Endodermal cell (in vitro differentiated cells): Measurements from ENCODE around the gene ABCA13. TPM values are rescaled to one million over a fixed set of nuclear protein-coding genes. Genes with fewer than 3 reads are reported as not detected.
A peak's percentile ranks its signal among the peaks of the same experiment; 100 is the strongest.

Source experiments
- DNase-seq: peaks from one replicate; pipeline ENCODE4 v3.0.0-alpha.2; 2017
- H3K27ac ChIP-seq: 2 replicates; pipeline ENCODE4 v1.5.1; 2013; ENCODE audit warnings: mild to moderate bottlenecking, low read depth, low read length, moderate library complexity
- H3K27me3 ChIP-seq: 2 replicates; pipeline ENCODE4 v1.6.1; 2013; ENCODE audit warnings: mild to moderate bottlenecking, low read length, moderate library complexity; ENCODE audit not compliant: insufficient read depth, control insufficient read depth, poor library complexity, severe bottlenecking
- H3K36me3 ChIP-seq: 2 replicates; pipeline ENCODE4 v1.7.0; 2013; ENCODE audit warnings: mild to moderate bottlenecking, low read length, moderate library complexity; ENCODE audit not compliant: control insufficient read depth, insufficient read depth
- H3K4me1 ChIP-seq: one replicate; pipeline ENCODE4 v1.7.0; 2013; ENCODE audit warnings: low read length; ENCODE audit not compliant: control insufficient read depth, insufficient read depth
- H3K4me3 ChIP-seq: 2 replicates; pipeline ENCODE4 v1.5.1; 2013; ENCODE audit warnings: mild to moderate bottlenecking, low read length, moderate library complexity
- H3K9ac ChIP-seq: 2 replicates; pipeline ENCODE4 v1.6.1; 2013; ENCODE audit warnings: mild to moderate bottlenecking, low read length, moderate library complexity; ENCODE audit not compliant: poor library complexity, severe bottlenecking; ENCODE audit errors: extremely low read depth
- H3K9me3 ChIP-seq: 2 replicates; pipeline ENCODE4 v1.6.1; 2013; ENCODE audit warnings: mild to moderate bottlenecking, low read length, moderate library complexity; ENCODE audit not compliant: control insufficient read depth
- H3K27ac Mint-ChIP-seq: 2 replicates; pipeline ENCODE4 v1.8.0; 2020; ENCODE audit warnings: mixed read lengths
- H3K27me3 Mint-ChIP-seq: 2 replicates; pipeline ENCODE4 v1.8.0; 2021; ENCODE audit warnings: mild to moderate bottlenecking, mixed read lengths; ENCODE audit not compliant: insufficient read depth
- H3K36me3 Mint-ChIP-seq: 2 replicates; pipeline ENCODE4 v1.8.0; 2020; ENCODE audit warnings: low read depth, mixed read lengths
- H3K4me1 Mint-ChIP-seq: 2 replicates; pipeline ENCODE4 v1.8.0; 2020; ENCODE audit warnings: mixed read lengths
- H3K4me3 Mint-ChIP-seq: 2 replicates; pipeline ENCODE4 v1.8.0; 2020; ENCODE audit warnings: mild to moderate bottlenecking, moderate library complexity, mixed read lengths
- H3K9me3 Mint-ChIP-seq: 2 replicates; pipeline ENCODE4 v1.8.0; 2020; ENCODE audit warnings: mild to moderate bottlenecking, mixed read lengths
- CTCF ChIP-seq: fragments of 200-600 bp; sonication (generic); conservative IDR thresholded peaks from 2 replicates; pipeline ENCODE4 v1.5.0; 2021; ENCODE audit warnings: antibody characterized with exemption, mild to moderate bottlenecking
- WGBS, 2 experiments: methylation state at CpG; one replicate each; pipeline versions ENCODE4 v1.1.5 to v1.1.7; 2013; ENCODE audit warnings: missing lambda C conversion rate in 2 of 2, mixed read lengths in 1 of 2; ENCODE audit not compliant: insufficient coverage in 1 of 2, insufficient read length in 1 of 2; 5-methylcytosine and 5-hydroxymethylcytosine counted together
- total RNA-seq, 2 donors: library from RNA; stranded (reverse); fragmentation: NEBNext Ultra II Directional in 1 of 2; extraction: Animal tissue kit (Norgen Biotek cat#: 25700) in 1 of 2; gene quantifications; 2 replicates in 1 of 2; 3 replicates in 1 of 2; pipeline ENCODE4 v1.2.1, GENCODE V29; 2021

Gene ABCA13
- total RNA-seq, 2 donors from 2014 or later = 0.04 to 0.11 TPM

GRCh38 chr7:48419401-48419800 lies 248.1 kb downstream of the ABCA13 start:
- 96% methylated on average over 1 of the region's 2 CpGs; no CpG with 5 or more reads in 1 of the 2 experiments for WGBS, 2 experiments
- Histone ChIP-seq H3K4me3 (no peak overlapping the region), H3K9me3 (no peaks in the 10 kb centered on the region), H3K9ac (no peak overlapping the region), H3K27me3 (no peaks in the 10 kb centered on the region), H3K36me3 (no peaks in the 10 kb centered on the region), H3K4me1 (no peaks in the 10 kb centered on the region), H3K27ac (no peak overlapping the region)
- H3K4me3 Mint-ChIP-seq = no peak overlapping the region
- no peaks in the 10 kb centered on the region for H3K9me3 Mint-ChIP-seq
- H3K4me1 Mint-ChIP-seq = peaks cover 4% of the 10 kb centered on the region
- no peak for TF ChIP-seq CTCF
- DNase-seq = no peak
- no peaks in the 10 kb centered on the region for H3K27me3 Mint-ChIP-seq
- H3K36me3 Mint-ChIP-seq = no peaks in the 10 kb centered on the region
- no peak overlapping the region for H3K27ac Mint-ChIP-seq

- 84 to 100% methylated on average over 1 of the region's 1 CpG for WGBS, 2 experiments
- Histone ChIP-seq H3K27ac (no peak overlapping the region), H3K36me3 (no peaks in the 10 kb centered on the region), H3K27me3 (no peaks in the 10 kb centered on the region), H3K9ac (no peak overlapping the region), H3K4me3 (no peak overlapping the region), H3K9me3 (no peaks in the 10 kb centered on the region), H3K4me1 (no peaks in the 10 kb centered on the region)
- Mint-ChIP-seq H3K36me3 (no peaks in the 10 kb centered on the region), H3K27ac (no peak overlapping the region), H3K4me3 (no peak overlapping the region), H3K4me1 (peaks cover 4% of the 10 kb centered on the region), H3K27me3 (no peaks in the 10 kb centered on the region), H3K9me3 (no peaks in the 10 kb centered on the region)
- no peak for DNase-seq
- TF ChIP-seq CTCF = no peak
Measured at GRCh38 chr7:48420206-48420605, 248.9 kb downstream of the ABCA13 start.

GRCh38 chr7:48421357-48421756 lies 250.1 kb downstream of the ABCA13 start:
- 95% methylated on average over 1 of the region's 1 CpG; no CpG with 5 or more reads in 1 of the 2 experiments for WGBS, 2 experiments

More at GRCh38 chr7:48421357-48421756, 250.1 kb downstream of the ABCA13 start:
- H3K36me3 ChIP-seq = no peaks in the 10 kb centered on the region
- H3K9me3 ChIP-seq = no peaks in the 10 kb centered on the region
- no peak overlapping the region for H3K4me3 Mint-ChIP-seq
- peaks cover 4% of the 10 kb centered on the region for H3K4me1 Mint-ChIP-seq
- H3K27ac Mint-ChIP-seq = no peak overlapping the region
- no peaks in the 10 kb centered on the region for H3K4me1 ChIP-seq
- H3K9ac ChIP-seq = no peak overlapping the region
- H3K9me3 Mint-ChIP-seq = no peaks in the 10 kb centered on the region
- no peaks in the 10 kb centered on the region for H3K36me3 Mint-ChIP-seq
- peak; percentile 48 for TF ChIP-seq CTCF
- no peak overlapping the region for H3K4me3 ChIP-seq
- H3K27me3 Mint-ChIP-seq = no peaks in the 10 kb centered on the region
- H3K27ac ChIP-seq = no peak overlapping the region
- no peaks in the 10 kb centered on the region for H3K27me3 ChIP-seq
- no peak for DNase-seq
